ENCODE measurements around the gene PRR33. TPM values are rescaled to one million over a fixed set of nuclear protein-coding genes. Genes with fewer than 3 reads are reported as not detected.

PRR33 gene
- total RNA-seq, 1 donor from 2014 or later, result not detected

DNA sequence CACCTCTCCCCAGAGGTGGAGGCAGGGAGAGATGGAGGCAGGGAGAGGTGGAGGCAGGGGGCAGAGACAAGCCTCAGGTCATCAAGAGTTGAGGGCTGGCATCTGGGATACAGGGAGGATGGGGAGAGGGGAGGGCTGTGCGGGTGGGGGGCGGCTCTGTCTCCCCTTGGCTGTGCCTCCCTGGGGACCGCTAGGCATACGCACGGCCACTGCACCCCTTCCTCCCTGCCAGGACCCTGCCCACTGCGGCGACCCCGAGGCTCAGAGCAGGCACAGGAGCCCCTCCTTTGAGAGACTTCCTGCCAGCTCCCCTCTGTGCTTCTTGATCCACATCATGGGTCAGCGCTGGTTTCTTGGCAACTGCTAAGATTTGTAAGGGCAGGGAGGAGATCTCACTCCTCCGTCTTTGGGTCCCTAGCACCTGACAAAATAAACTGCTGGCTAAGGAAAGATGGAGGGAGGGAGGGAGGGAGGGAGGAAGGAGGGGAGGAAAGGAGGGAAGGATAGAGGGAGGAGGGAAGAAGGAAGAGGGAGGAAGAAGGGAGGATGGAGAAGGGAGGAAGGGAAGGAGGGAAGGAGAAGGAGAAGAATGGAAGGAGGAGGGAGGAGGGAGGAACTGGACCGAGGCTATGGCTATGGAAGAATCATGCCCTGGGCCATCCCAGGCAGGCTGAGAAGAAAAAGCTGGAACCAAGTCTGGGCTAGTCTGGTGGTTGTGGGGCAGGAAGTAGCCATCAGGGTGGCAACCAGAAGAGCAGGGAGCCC, 18.5 kb downstream of the PRR33 start:
- Histone ChIP-seq H3K9ac (ENCODE audit: low read length) (no peak overlapping the region), H3K9me3 (ENCODE audit: insufficient read depth, low read depth, low read length) (no peaks in the 10 kb centered on the region), H3K27ac (ENCODE audit: low read depth, low read length) (no peak overlapping the region), H3K4me1 (ENCODE audit: insufficient read depth, low read length) (peaks cover 8% of the 10 kb centered on the region), H3K4me3 (ENCODE audit: insufficient read depth, low read depth, low read length) (no peak overlapping the region), H3K4me2 (ENCODE audit: low read length) (no peak overlapping the region), H3K36me3 (ENCODE audit: insufficient read depth, low read length) (no peaks in the 10 kb centered on the region), H2AFZ (ENCODE audit: low read depth, low read length) (no peak overlapping the region), H3K79me2 (ENCODE audit: insufficient read depth, low read length) (no peaks in the 10 kb centered on the region), H4K20me1 (ENCODE audit: insufficient read depth, low read length) (no peaks in the 10 kb centered on the region), H3K27me3 (ENCODE audit: insufficient read depth, low read length) (peaks cover 4% of the 10 kb centered on the region)
- no peak for TF ChIP-seq EZH2 (IDR thresholded peaks at IDR 0.05; ENCODE audit: insufficient read depth, low read length)
- TF ChIP-seq, protein P1, sequence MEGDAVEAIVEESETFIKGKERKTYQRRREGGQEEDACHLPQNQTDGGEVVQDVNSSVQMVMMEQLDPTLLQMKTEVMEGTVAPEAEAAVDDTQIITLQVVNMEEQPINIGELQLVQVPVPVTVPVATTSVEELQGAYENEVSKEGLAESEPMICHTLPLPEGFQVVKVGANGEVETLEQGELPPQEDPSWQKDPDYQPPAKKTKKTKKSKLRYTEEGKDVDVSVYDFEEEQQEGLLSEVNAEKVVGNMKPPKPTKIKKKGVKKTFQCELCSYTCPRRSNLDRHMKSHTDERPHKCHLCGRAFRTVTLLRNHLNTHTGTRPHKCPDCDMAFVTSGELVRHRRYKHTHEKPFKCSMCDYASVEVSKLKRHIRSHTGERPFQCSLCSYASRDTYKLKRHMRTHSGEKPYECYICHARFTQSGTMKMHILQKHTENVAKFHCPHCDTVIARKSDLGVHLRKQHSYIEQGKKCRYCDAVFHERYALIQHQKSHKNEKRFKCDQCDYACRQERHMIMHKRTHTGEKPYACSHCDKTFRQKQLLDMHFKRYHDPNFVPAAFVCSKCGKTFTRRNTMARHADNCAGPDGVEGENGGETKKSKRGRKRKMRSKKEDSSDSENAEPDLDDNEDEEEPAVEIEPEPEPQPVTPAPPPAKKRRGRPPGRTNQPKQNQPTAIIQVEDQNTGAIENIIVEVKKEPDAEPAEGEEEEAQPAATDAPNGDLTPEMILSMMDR (IDR thresholded peaks at IDR 0.05; ENCODE audit: insufficient read depth, low read depth, low read length), result no peak
- Mint-ChIP-seq H3K36me3 (ENCODE audit: low read depth, unreplicated experiment) (no peaks in the 10 kb centered on the region), H3K4me1 (ENCODE audit: low read depth, unreplicated experiment) (no peaks in the 10 kb centered on the region), H3K27ac (ENCODE audit: unreplicated experiment) (no peak overlapping the region), H3K9me3 (ENCODE audit: unreplicated experiment) (no peaks in the 10 kb centered on the region), H3K4me3 (ENCODE audit: unreplicated experiment) (no peak overlapping the region), H3K27me3 (ENCODE audit: low read depth, unreplicated experiment) (peaks cover 20% of the 10 kb centered on the region)
- DNase-seq (ENCODE audit: low read depth) (peak; percentile 14), FAIRE-seq (no peak)

- no peaks in the 10 kb centered on the region for H3K36me3 ChIP-seq (ENCODE audit: insufficient read depth, low read length)
- H4K20me1 ChIP-seq (ENCODE audit: insufficient read depth, low read length), result no peaks in the 10 kb centered on the region
- Mint-ChIP-seq H3K36me3 (ENCODE audit: low read depth, unreplicated experiment) (no peaks in the 10 kb centered on the region), H3K27me3 (ENCODE audit: low read depth, unreplicated experiment) (peaks cover 20% of the 10 kb centered on the region), H3K4me3 (ENCODE audit: unreplicated experiment) (no peak overlapping the region), H3K4me1 (ENCODE audit: low read depth, unreplicated experiment) (no peaks in the 10 kb centered on the region), H3K9me3 (ENCODE audit: unreplicated experiment) (no peaks in the 10 kb centered on the region), H3K27ac (ENCODE audit: unreplicated experiment) (no peak overlapping the region)
- peaks cover 8% of the 10 kb centered on the region for H3K4me1 ChIP-seq (ENCODE audit: insufficient read depth, low read length)
- H3K9me3 ChIP-seq (ENCODE audit: insufficient read depth, low read depth, low read length), result no peaks in the 10 kb centered on the region
- H3K4me3 ChIP-seq (ENCODE audit: insufficient read depth, low read depth, low read length), result no peak overlapping the region
- no peak for TF ChIP-seq EZH2 (IDR thresholded peaks at IDR 0.05; ENCODE audit: insufficient read depth, low read length)
- TF ChIP-seq, protein P1 (IDR thresholded peaks at IDR 0.05; ENCODE audit: insufficient read depth, low read depth, low read length), result no peak
- no peaks in the 10 kb centered on the region for H3K79me2 ChIP-seq (ENCODE audit: insufficient read depth, low read length)
- no peak overlapping the region for H3K9ac ChIP-seq (ENCODE audit: low read length)
- FAIRE-seq (no peak), DNase-seq (ENCODE audit: low read depth) (no peak)
- H2AFZ ChIP-seq (ENCODE audit: low read depth, low read length), result no peak overlapping the region
- peaks cover 4% of the 10 kb centered on the region for H3K27me3 ChIP-seq (ENCODE audit: insufficient read depth, low read length)
- no peak overlapping the region for H3K27ac ChIP-seq (ENCODE audit: low read depth, low read length)
- H3K4me2 ChIP-seq (ENCODE audit: low read length), result no peak overlapping the region
Observed at GRCh38 chr11:1872267-1872985, 19.3 kb downstream of the PRR33 start.

Data from astrocyte (in vitro differentiated cells and primary cell).